Thyroid gland (tissue), 4 donors: Measurements from ENCODE around the gene KAT7.

Experiments
- CTCF ChIP-seq, 6 experiments: fragments of 200-600 bp in 3 of 6; fragments of 450-650 bp in 3 of 6; sonication (generic) in 3 of 6; IDR thresholded peaks; one replicate each; pipeline ENCODE4 v1.5.1; 2016 to 2019; ENCODE audit warnings: antibody characterized with exemption in 6 of 6, mild to moderate bottlenecking in 2 of 6, inconsistent platforms in 1 of 6, moderate library complexity in 1 of 6
- POLR2A ChIP-seq, 2 donors: fragments of 450-650 bp; IDR thresholded peaks; one replicate each; pipeline ENCODE4 v1.6.1; 2017; ENCODE audit warnings: antibody characterized with exemption in 2 of 2, mild to moderate bottlenecking in 2 of 2, moderate library complexity in 1 of 2

- TF ChIP-seq POLR2A (IDR thresholded peaks at IDR 0.05) = no peak
- no peak for TF ChIP-seq CTCF (IDR thresholded peaks at IDR 0.05)
These were observed 31.2 kb downstream of the KAT7 start for GRCh38 chr17:49819651-49820050.
